Caco-2 (cell line): ENCODE data around the gene FRS2. TPM values are rescaled to one million over a fixed set of nuclear protein-coding genes. Genes with fewer than 3 reads are reported as not detected.

Experiments used
- BruUV-seq: library from RNA; stranded (reverse); fragments of 400-500 nt; replicated peaks from 2 replicates; lab custom pipeline; 2021; lab: Mats Ljungman, UMichigan
- CTCF ChIA-PET: fragments of 300-600 bp; sonication (Branson Sonifier 250); formaldehyde crosslinking; loops from one replicate; lab custom pipeline; 2022; ENCODE audit warnings: antibody characterized with exemption; lab: Charles Lee
- POLR2A ChIA-PET: fragments of 300-600 bp; sonication (Branson Sonifier 250); formaldehyde crosslinking; loops from one replicate; lab custom pipeline; 2022; ENCODE audit warnings: antibody characterized with exemption; lab: Charles Lee
- DNase-seq, 2 experiments: peaks; one replicate each; pipeline versions ENCODE4 v3.0.0 to v3.0.0-alpha.2; 2020 to 2022
- H3K27me3 ChIP-seq: replicated peaks from 2 replicates; pipeline ENCODE4 v1.6.0; 2011; ENCODE audit warnings: low read length; ENCODE audit not compliant: control insufficient read depth, insufficient read depth
- H3K36me3 ChIP-seq: 2 replicates; pipeline ENCODE4 v1.5.1; 2011; ENCODE audit warnings: low read length; ENCODE audit not compliant: control insufficient read depth, insufficient read depth
- H3K4me1 ChIP-seq: fragments of 250-450 bp; sonication (Bioruptor Pico); 2 replicates; pipeline ENCODE4 v1.5.1; 2020; ENCODE audit warnings: mild to moderate bottlenecking
- H3K4me3 ChIP-seq: 2 replicates; pipeline ENCODE4 v1.5.1; 2011; ENCODE audit warnings: low read depth, mild to moderate bottlenecking, control low read depth, low read length
- H3K9me3 ChIP-seq: fragments of 250-450 bp; sonication (Bioruptor Pico); 2 replicates; pipeline ENCODE4 v1.5.1; 2020; ENCODE audit warnings: mild to moderate bottlenecking, moderate library complexity
- H3K27ac Mint-ChIP-seq: one replicate; pipeline ENCODE4 v1.8.0; 2022; ENCODE audit warnings: mixed read lengths; ENCODE audit not compliant: unreplicated experiment
- H3K27me3 Mint-ChIP-seq: one replicate; pipeline ENCODE4 v1.8.0; 2022; ENCODE audit warnings: mixed read lengths; ENCODE audit not compliant: insufficient read depth, unreplicated experiment
- H3K36me3 Mint-ChIP-seq: one replicate; pipeline ENCODE4 v1.8.0; 2022; ENCODE audit warnings: mild to moderate bottlenecking, mixed read lengths; ENCODE audit not compliant: insufficient read depth, unreplicated experiment
- H3K4me1 Mint-ChIP-seq: one replicate; pipeline ENCODE4 v1.8.0; 2022; ENCODE audit warnings: low read depth, mixed read lengths; ENCODE audit not compliant: unreplicated experiment
- H3K4me3 Mint-ChIP-seq: one replicate; pipeline ENCODE4 v1.8.0; 2022; ENCODE audit warnings: mild to moderate bottlenecking, moderate library complexity, mixed read lengths; ENCODE audit not compliant: unreplicated experiment
- H3K9me3 Mint-ChIP-seq: one replicate; pipeline ENCODE4 v1.8.0; 2022; ENCODE audit warnings: mixed read lengths; ENCODE audit not compliant: unreplicated experiment
- CTCF ChIP-seq, 2 experiments: fragments of 200-600 bp in 1 of 2; IDR thresholded peaks; 1 replicate in 1 of 2; 2 replicates in 1 of 2; pipeline versions ENCODE4 v1.5.1 to v1.8.0; 2011 to 2022; ENCODE audit warnings: antibody characterized with exemption in 1 of 2, control low read depth in 1 of 2, inconsistent platforms in 1 of 2, low read depth in 1 of 2, low read length in 1 of 2, mild to moderate bottlenecking in 1 of 2, moderate library complexity in 1 of 2; ENCODE audit not compliant: insufficient read depth in 1 of 2, severe bottlenecking in 1 of 2, unreplicated experiment in 1 of 2
- intact Hi-C: fragments of 100-400 bp; cut with micrococcal nuclease; formaldehyde crosslinking; loops from one replicate; pipeline ENCODE4 v1.10.0; 2022; ENCODE audit not compliant: unreplicated experiment
- total RNA-seq: library from RNA; stranded (reverse); gene quantifications from 2 replicates; pipeline ENCODE4 v1.2.3, GENCODE V29; 2022

The FRS2 gene
- total RNA-seq, 1 experiment from 2014 or later, result 82.3 TPM

- no peak for DNase-seq
- H3K4me1 Mint-ChIP-seq, result peaks cover 22% of the 10 kb centered on the region
- BruUV-seq, result no TSS peak
- Histone ChIP-seq H3K4me3 (no peak overlapping the region), H3K9me3 (no peaks in the 10 kb centered on the region), H3K4me1 (peaks cover 10% of the 10 kb centered on the region), H3K27me3 (no peaks in the 10 kb centered on the region), H3K36me3 (peaks cover 3% of the 10 kb centered on the region; the same call in 1 of the 2 replicates)
- H3K27me3 Mint-ChIP-seq, result no peaks in the 10 kb centered on the region
- no peak for TF ChIP-seq CTCF (IDR thresholded peaks at IDR 0.05; ENCODE audit: insufficient read depth in 1 of 2, low read depth in 1 of 2, low read length in 1 of 2, severe bottlenecking in 1 of 2, unreplicated experiment in 1 of 2)
- no peak overlapping the region for H3K4me3 Mint-ChIP-seq
- no peaks in the 10 kb centered on the region for H3K9me3 Mint-ChIP-seq
- peaks cover 13% of the 10 kb centered on the region for H3K36me3 Mint-ChIP-seq
- intact Hi-C loops, result no loop called here
- no peak overlapping the region for H3K27ac Mint-ChIP-seq
- POLR2A ChIA-PET, result interaction anchor here (0.7 kb wide), 1 partner anchor 15 kb away, joined by 3 read pairs; no protein-coding TSS in a partner anchor
- CTCF ChIA-PET, result interaction anchor here (0.7 to 1.1 kb wide), 2 partner anchors 12 to 15 kb away, joined by 3 to 4 read pairs; no protein-coding TSS in a partner anchor
These were observed 43.1 kb downstream of the FRS2 start for GRCh38 chr12:69513297-69513696.

GRCh38 chr12:69514111-69514510 lies 43.9 kb downstream of the FRS2 start:
- peaks cover 18% of the 10 kb centered on the region for H3K36me3 Mint-ChIP-seq
- ChIA-PET POLR2A (no interaction called here), CTCF (interaction anchor here (1.1 kb wide), 1 partner anchor 16 kb away, joined by 3 read pairs; no protein-coding TSS in a partner anchor)
- Histone ChIP-seq H3K9me3 (no peaks in the 10 kb centered on the region), H3K4me1 (peaks cover 10% of the 10 kb centered on the region), H3K4me3 (no peak overlapping the region), H3K36me3 (peaks cover 3% of the 10 kb centered on the region; the same call in 1 of the 2 replicates), H3K27me3 (no peaks in the 10 kb centered on the region)
- H3K27ac Mint-ChIP-seq, result no peak overlapping the region
- no peaks in the 10 kb centered on the region for H3K9me3 Mint-ChIP-seq
- H3K27me3 Mint-ChIP-seq, result no peaks in the 10 kb centered on the region
- BruUV-seq, result no TSS peak
- intact Hi-C loops, result no loop called here
- H3K4me3 Mint-ChIP-seq, result no peak overlapping the region
- DNase-seq, result no peak
- no peak for TF ChIP-seq CTCF (IDR thresholded peaks at IDR 0.05; ENCODE audit: insufficient read depth in 1 of 2, low read depth in 1 of 2, low read length in 1 of 2, severe bottlenecking in 1 of 2, unreplicated experiment in 1 of 2)
- H3K4me1 Mint-ChIP-seq, result peaks cover 21% of the 10 kb centered on the region

- POLR2A ChIA-PET, result no interaction called here
These were observed 44.7 kb downstream of the FRS2 start for GRCh38 chr12:69514845-69515244.

More at GRCh38 chr12:69514845-69515244, 44.7 kb downstream of the FRS2 start:
- Mint-ChIP-seq H3K36me3 (peaks cover 25% of the 10 kb centered on the region), H3K27ac (no peak overlapping the region), H3K4me3 (no peak overlapping the region), H3K27me3 (no peaks in the 10 kb centered on the region), H3K9me3 (peaks cover under 1% of the 10 kb centered on the region), H3K4me1 (peaks cover 13% of the 10 kb centered on the region)
- TF ChIP-seq CTCF (IDR thresholded peaks at IDR 0.05; ENCODE audit: insufficient read depth in 1 of 2, low read depth in 1 of 2, low read length in 1 of 2, severe bottlenecking in 1 of 2, unreplicated experiment in 1 of 2), result no peak
- H3K9me3 ChIP-seq, result no peaks in the 10 kb centered on the region
- peaks cover 3% of the 10 kb centered on the region; the same call in 1 of the 2 replicates for H3K36me3 ChIP-seq
- H3K27me3 ChIP-seq, result no peaks in the 10 kb centered on the region
- no TSS peak for BruUV-seq
- H3K4me3 ChIP-seq, result no peak overlapping the region
- peaks cover 10% of the 10 kb centered on the region for H3K4me1 ChIP-seq
- CTCF ChIA-PET, result no interaction called here
- no peak for DNase-seq
- intact Hi-C loops, result no loop called here
